ENCODE results near the gene ERN1. TPM values are rescaled to one million over a fixed set of nuclear protein-coding genes. Genes with fewer than 3 reads are reported as not detected.

Gene ERN1
- total RNA-seq, 1 donor = 14.7 TPM

- H3K4me3 ChIP-seq (ENCODE audit: low read depth, low read length) = no peak overlapping the region
- peak; percentile 53 for DNase-seq (ENCODE audit: low read depth)
These were observed 44.8 kb downstream of the ERN1 start for GRCh38 chr17:64084940-64085649.

DNA sequence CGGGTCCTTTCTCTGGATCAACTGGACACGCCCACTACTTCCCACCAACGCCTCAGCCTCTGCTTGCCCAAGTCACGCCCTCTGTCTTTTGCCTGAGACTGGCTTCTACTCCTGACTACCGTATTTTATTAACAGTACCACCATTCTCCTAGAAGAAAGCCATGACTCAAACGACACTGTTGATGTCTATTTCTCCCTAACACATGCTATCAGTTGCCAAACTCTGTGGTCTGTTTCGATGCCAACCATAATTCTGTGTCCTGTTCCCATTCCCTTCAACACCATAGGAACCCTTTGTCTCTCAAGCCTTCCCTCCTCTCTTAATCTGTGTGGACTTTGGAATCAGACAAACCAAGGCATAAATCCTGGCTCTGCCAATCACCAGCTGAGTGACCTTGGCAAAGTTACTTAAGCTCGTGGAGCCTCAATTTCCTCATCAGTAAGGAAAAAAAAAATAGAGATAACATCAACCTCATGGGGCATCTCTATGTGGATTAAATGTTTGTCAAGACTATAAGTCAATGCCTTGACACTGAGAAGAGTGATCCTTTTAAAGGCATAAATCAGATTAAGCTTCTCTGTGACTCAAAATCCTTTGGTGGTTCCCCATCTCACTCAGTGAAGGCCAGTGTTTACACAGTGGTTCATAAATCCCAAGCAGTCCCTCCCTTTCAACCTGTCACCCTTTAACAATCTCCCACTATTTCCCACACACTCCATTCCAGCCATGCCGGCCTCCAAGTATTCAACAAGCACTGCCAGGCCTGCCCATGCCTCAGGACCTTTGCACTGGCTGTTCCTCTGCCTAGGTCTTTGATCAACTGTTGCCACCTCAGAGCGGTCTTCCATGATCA is 45.6 kb downstream of the ERN1 start:
- H3K4me3 ChIP-seq (ENCODE audit: low read depth, low read length) = no peak overlapping the region
- TF ChIP-seq, protein P1, sequence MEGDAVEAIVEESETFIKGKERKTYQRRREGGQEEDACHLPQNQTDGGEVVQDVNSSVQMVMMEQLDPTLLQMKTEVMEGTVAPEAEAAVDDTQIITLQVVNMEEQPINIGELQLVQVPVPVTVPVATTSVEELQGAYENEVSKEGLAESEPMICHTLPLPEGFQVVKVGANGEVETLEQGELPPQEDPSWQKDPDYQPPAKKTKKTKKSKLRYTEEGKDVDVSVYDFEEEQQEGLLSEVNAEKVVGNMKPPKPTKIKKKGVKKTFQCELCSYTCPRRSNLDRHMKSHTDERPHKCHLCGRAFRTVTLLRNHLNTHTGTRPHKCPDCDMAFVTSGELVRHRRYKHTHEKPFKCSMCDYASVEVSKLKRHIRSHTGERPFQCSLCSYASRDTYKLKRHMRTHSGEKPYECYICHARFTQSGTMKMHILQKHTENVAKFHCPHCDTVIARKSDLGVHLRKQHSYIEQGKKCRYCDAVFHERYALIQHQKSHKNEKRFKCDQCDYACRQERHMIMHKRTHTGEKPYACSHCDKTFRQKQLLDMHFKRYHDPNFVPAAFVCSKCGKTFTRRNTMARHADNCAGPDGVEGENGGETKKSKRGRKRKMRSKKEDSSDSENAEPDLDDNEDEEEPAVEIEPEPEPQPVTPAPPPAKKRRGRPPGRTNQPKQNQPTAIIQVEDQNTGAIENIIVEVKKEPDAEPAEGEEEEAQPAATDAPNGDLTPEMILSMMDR (IDR thresholded peaks at IDR 0.05; ENCODE audit: insufficient read depth, low read depth, low read length) = no peak
- peak; percentile 65 for DNase-seq (ENCODE audit: low read depth)

More at GRCh38 chr17:64084940-64085649, 44.8 kb downstream of the ERN1 start:
- TF ChIP-seq, protein P1 (IDR thresholded peaks at IDR 0.05; ENCODE audit: insufficient read depth, low read depth, low read length) = no peak

DNA sequence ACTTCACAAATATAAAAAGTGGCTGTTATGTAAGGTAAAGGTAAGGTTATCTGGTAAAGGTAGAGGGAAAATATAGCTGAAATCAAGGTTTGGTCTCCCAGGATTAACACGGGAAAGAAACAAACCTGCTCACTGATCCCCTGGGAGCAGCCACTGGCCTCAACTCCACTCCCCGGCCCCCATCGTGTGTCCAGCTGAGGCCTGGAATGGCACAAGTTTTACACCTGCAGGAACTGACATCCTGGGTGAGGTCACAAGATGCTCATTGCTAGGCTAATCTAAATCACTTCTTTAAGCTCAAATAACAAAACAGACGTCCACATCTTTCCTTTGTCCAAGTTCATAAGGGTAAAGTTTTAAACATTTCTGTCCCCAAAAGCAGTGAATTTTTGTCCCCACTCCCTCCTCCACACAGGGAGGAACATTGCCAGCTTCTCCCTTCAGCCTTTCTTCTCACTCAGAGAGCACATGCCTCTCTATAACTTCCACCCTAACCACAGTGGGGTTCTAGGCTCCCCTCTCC is 46.3 kb downstream of the ERN1 start:
- TF ChIP-seq, protein P1 (IDR thresholded peaks at IDR 0.05; ENCODE audit: insufficient read depth, low read depth, low read length) = no peak
- H3K4me3 ChIP-seq (ENCODE audit: low read depth, low read length) = no peak overlapping the region
- DNase-seq (ENCODE audit: low read depth) = no peak

GRCh38 chr17:64083093-64083492 is 46.9 kb downstream of the ERN1 start:
- TF ChIP-seq, protein P1 (IDR thresholded peaks at IDR 0.05; ENCODE audit: insufficient read depth, low read depth, low read length) = no peak
- H3K4me3 ChIP-seq (ENCODE audit: low read depth, low read length) = no peak overlapping the region
- DNase-seq (ENCODE audit: low read depth) = no peak

- H3K4me3 ChIP-seq (ENCODE audit: low read depth, low read length) = no peak overlapping the region
- TF ChIP-seq, protein P1 (IDR thresholded peaks at IDR 0.05; ENCODE audit: insufficient read depth, low read depth, low read length) = no peak
- DNase-seq (ENCODE audit: low read depth) = peak; percentile 95
These were observed 47.8 kb downstream of the ERN1 start for GRCh38 chr17:64081802-64082799.

GRCh38 chr17:64080174-64080618 is 49.7 kb downstream of the ERN1 start:
- TF ChIP-seq, protein P1 (IDR thresholded peaks at IDR 0.05; ENCODE audit: insufficient read depth, low read depth, low read length) = no peak
- no peak overlapping the region for H3K4me3 ChIP-seq (ENCODE audit: low read depth, low read length)
- DNase-seq (ENCODE audit: low read depth) = no peak
